ENCODE results near the gene SIPA1L3.
"Not testable (repeated sequence)": the region's sequence is repeated elsewhere in the genome, so short reads cannot be mapped to it uniquely, and the experiment has no call there.

Gene SIPA1L3

GRCh38 chr19:38228491-38229439, 321.8 kb downstream of the SIPA1L3 start:
- DNase-seq (ENCODE audit: low read depth in 1 of 2, low spot score in 1 of 2): no peak

GRCh38 chr19:38229585-38230073, 322.6 kb downstream of the SIPA1L3 start:
- DNase-seq (ENCODE audit: low read depth in 1 of 2, low spot score in 1 of 2): peak; percentile 37 to 56

- DNase-seq (ENCODE audit: low read depth in 1 of 2, low spot score in 1 of 2): not testable (repeated sequence)
These were observed 323.6 kb downstream of the SIPA1L3 start for GRCh38 chr19:38230506-38231133.

GRCh38 chr19:38231918-38232317, 324.9 kb downstream of the SIPA1L3 start:
- DNase-seq (ENCODE audit: low read depth in 1 of 2, low spot score in 1 of 2): no peak

- DNase-seq (ENCODE audit: low read depth in 1 of 2, low spot score in 1 of 2): peak; percentile 65
These were observed 326.8 kb downstream of the SIPA1L3 start for GRCh38 chr19:38233740-38234251.

GRCh38 chr19:38234615-38235014, 327.6 kb downstream of the SIPA1L3 start:
- DNase-seq (ENCODE audit: low read depth in 1 of 2, low spot score in 1 of 2): no peak

GRCh38 chr19:38239816-38240215, 332.8 kb downstream of the SIPA1L3 start:
- no peak for DNase-seq (ENCODE audit: low read depth in 1 of 2, low spot score in 1 of 2)

GRCh38 chr19:38243279-38243673, 336.3 kb downstream of the SIPA1L3 start:
- no peak for DNase-seq (ENCODE audit: low read depth in 1 of 2, low spot score in 1 of 2)

GRCh38 chr19:38245826-38246498, 339.0 kb downstream of the SIPA1L3 start:
- DNase-seq (ENCODE audit: low read depth in 1 of 2, low spot score in 1 of 2): no peak

- no peak for DNase-seq (ENCODE audit: low read depth in 1 of 2, low spot score in 1 of 2)
These were observed 340.1 kb downstream of the SIPA1L3 start for GRCh38 chr19:38247126-38247525.

- no peak for DNase-seq (ENCODE audit: low read depth in 1 of 2, low spot score in 1 of 2)
These were observed 340.8 kb downstream of the SIPA1L3 start for GRCh38 chr19:38247734-38248268.

- DNase-seq (ENCODE audit: low read depth in 1 of 2, low spot score in 1 of 2): no peak
These were observed 341.4 kb downstream of the SIPA1L3 start for GRCh38 chr19:38248421-38248820.

GRCh38 chr19:38250428-38250820, 343.4 kb downstream of the SIPA1L3 start:
- no peak for DNase-seq (ENCODE audit: low read depth in 1 of 2, low spot score in 1 of 2)

GRCh38 chr19:38250821-38251563, 344.0 kb downstream of the SIPA1L3 start:
- DNase-seq (ENCODE audit: low read depth in 1 of 2, low spot score in 1 of 2): no peak

- no peak for DNase-seq (ENCODE audit: low read depth in 1 of 2, low spot score in 1 of 2)
These were observed 344.6 kb downstream of the SIPA1L3 start for GRCh38 chr19:38251564-38252051.

- DNase-seq (ENCODE audit: low read depth in 1 of 2, low spot score in 1 of 2): no peak
These were observed 345.4 kb downstream of the SIPA1L3 start for GRCh38 chr19:38252385-38252784.

GRCh38 chr19:38252941-38253691, 346.1 kb downstream of the SIPA1L3 start:
- DNase-seq (ENCODE audit: low read depth in 1 of 2, low spot score in 1 of 2): no peak

- DNase-seq (ENCODE audit: low read depth in 1 of 2, low spot score in 1 of 2): no peak
These were observed 346.8 kb downstream of the SIPA1L3 start for GRCh38 chr19:38253788-38254187.

GRCh38 chr19:38255383-38256014, 348.5 kb downstream of the SIPA1L3 start:
- no peak for DNase-seq (ENCODE audit: low read depth in 1 of 2, low spot score in 1 of 2)
